Muscle of back (tissue), 11 donors: ENCODE measurements around the gene CEP19. TPM values are rescaled to one million over a fixed set of nuclear protein-coding genes. Genes with fewer than 3 reads are reported as not detected.
A peak's percentile ranks its signal among the peaks of the same experiment; 100 is the strongest.

Experiments
- DNase-seq, 3 donors: peaks; one replicate each; pipeline versions ENCODE4 v3.0.0 to v3.0.0-alpha.2; 2013
- polyA plus RNA-seq, 10 donors: library from polyadenylated mRNA; unstranded; fragments of 120-200 nt; gene quantifications; one replicate each; pipeline ENCODE4 v1.2.1, GENCODE V29; 2013; ENCODE audit not compliant: insufficient read length in 10 of 10

Gene CEP19
- polyA plus RNA-seq, 10 donors = 1.6 to 4.4 (median 1.9) TPM

- peak in 2 of 3 donors; percentile 13 to 88 for DNase-seq
Observed at GRCh38 chr3:196712514-196713413, 714 bp upstream of the CEP19 start.

GRCh38 chr3:196708467-196708866 is 3.6 kb downstream of the CEP19 start:
- no peak for DNase-seq

GRCh38 chr3:196707566-196707965 is 4.5 kb downstream of the CEP19 start:
- DNase-seq = no peak

- DNase-seq = no peak
Observed at GRCh38 chr3:196706731-196707130, 5.3 kb downstream of the CEP19 start.

- DNase-seq = no peak
Observed at GRCh38 chr3:196706327-196706726, 5.7 kb downstream of the CEP19 start.

- no peak for DNase-seq
Observed at GRCh38 chr3:196700801-196701200, 11.2 kb downstream of the CEP19 start.

- no peak for DNase-seq
Observed at GRCh38 chr3:196699749-196700148, 12.3 kb downstream of the CEP19 start.

- no peak for DNase-seq
Observed at GRCh38 chr3:196697270-196697669, 14.8 kb downstream of the CEP19 start.

- no peak for DNase-seq
Observed at GRCh38 chr3:196695849-196696226, 16.2 kb downstream of the CEP19 start.

- DNase-seq = no peak
Observed at GRCh38 chr3:196694941-196695848, 16.9 kb downstream of the CEP19 start.

- no peak for DNase-seq
Observed at GRCh38 chr3:196694202-196694638, 17.8 kb downstream of the CEP19 start.

GRCh38 chr3:196691386-196691785 is 20.7 kb downstream of the CEP19 start:
- no peak for DNase-seq

GRCh38 chr3:196689941-196690660 is 21.9 kb downstream of the CEP19 start:
- DNase-seq = no peak

GRCh38 chr3:196688349-196688748 is 23.7 kb downstream of the CEP19 start:
- DNase-seq = peak in 1 of 3 donors; percentile 36

GRCh38 chr3:196686436-196686835 is 25.6 kb downstream of the CEP19 start:
- no peak for DNase-seq

- DNase-seq = peak; percentile 48 to 83 (median 70)
Observed at GRCh38 chr3:196684548-196685407, 27.3 kb downstream of the CEP19 start.

- DNase-seq = no peak
Observed at GRCh38 chr3:196677931-196678330, 34.1 kb downstream of the CEP19 start.

GRCh38 chr3:196677353-196677752 is 34.7 kb downstream of the CEP19 start:
- no peak for DNase-seq

- DNase-seq = no peak
Observed at GRCh38 chr3:196673632-196674031, 38.4 kb downstream of the CEP19 start.

GRCh38 chr3:196670339-196670738 is 41.7 kb downstream of the CEP19 start:
- DNase-seq = peak in 1 of 3 donors; percentile 38
